HG02981 (cell line): ENCODE measurements around the gene SLC6A6.

Experiments
- ATAC-seq: cut with Tn5 transposase; IDR thresholded peaks from one replicate; pipeline ENCODE4 v1.9.1; 2021; ENCODE audit warnings: mild to moderate bottlenecking, moderate library complexity; ENCODE audit not compliant: unreplicated experiment

SLC6A6 gene

DNA sequence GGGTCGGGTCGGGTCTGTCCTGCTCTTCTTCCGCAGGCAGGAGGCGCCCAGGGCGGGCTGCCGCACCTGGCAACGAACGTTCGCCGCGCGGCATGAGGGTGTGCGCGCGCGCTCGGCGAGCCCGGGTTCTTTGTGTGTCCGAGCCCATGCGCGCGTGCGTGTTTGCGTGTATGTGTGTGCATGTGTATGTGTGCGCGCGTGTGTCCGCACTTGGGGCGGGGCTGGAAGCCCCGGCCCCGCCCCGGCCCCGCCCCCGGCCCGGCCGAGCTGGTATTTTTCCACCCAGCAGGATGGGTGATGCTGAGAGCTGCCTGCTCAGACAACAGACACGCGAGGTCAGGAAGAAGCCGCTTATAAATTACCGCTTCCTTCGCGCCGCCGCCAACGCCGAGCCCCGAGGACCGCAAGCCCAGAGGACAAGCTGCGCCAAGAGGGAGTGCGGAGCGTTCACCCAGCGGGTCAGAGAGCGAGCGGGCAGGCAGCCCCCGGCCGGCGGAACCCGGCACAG, at the start of gene SLC6A6:
TSS of gene SLC6A6 (plus strand) at position 303 of the 508 bp plus-strand sequence. CDS start 41,029 bp downstream, outside the sequence.
- ATAC-seq, result peak; percentile 64

DNA sequence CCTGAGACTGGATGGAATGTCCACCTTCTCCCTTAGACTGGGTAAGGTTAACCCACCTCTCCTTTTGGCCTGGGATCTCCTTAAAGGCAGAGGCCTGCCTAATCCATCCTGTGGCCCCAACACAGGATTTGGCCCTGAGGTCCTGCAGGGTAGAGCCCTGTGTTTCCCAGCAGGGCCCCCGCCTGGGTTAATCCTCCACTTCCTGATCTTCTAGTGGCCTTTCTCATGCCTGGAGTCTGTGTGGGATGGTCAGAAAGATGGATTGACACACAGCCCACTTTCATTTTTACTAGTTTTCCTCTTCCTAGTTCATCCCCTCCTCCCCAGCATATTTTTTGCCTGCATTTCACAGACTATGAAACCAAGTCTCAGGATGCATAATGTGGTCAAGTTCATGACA, 48.9 kb upstream of the SLC6A6 start:
- ATAC-seq, result no peak

DNA sequence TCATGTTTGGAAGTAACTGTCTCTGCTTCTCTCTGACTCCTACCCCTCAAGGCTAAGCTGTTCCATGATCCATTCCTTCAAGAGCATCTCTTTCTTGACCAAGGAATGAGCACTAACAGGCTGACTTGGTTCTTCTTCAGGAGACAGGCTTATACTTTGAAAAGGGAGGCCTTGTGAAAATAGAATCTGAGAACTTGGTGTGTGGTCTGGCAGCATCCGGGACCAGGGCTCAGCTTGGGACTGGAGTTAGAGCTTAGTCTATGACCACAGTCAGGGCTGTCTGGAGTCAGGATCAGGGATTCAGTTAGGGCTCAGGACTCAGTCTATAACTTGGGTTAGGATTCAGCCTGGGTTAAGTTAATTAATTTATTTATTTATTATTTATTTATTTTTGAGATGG, 44.9 kb upstream of the SLC6A6 start:
- ATAC-seq, result no peak

DNA sequence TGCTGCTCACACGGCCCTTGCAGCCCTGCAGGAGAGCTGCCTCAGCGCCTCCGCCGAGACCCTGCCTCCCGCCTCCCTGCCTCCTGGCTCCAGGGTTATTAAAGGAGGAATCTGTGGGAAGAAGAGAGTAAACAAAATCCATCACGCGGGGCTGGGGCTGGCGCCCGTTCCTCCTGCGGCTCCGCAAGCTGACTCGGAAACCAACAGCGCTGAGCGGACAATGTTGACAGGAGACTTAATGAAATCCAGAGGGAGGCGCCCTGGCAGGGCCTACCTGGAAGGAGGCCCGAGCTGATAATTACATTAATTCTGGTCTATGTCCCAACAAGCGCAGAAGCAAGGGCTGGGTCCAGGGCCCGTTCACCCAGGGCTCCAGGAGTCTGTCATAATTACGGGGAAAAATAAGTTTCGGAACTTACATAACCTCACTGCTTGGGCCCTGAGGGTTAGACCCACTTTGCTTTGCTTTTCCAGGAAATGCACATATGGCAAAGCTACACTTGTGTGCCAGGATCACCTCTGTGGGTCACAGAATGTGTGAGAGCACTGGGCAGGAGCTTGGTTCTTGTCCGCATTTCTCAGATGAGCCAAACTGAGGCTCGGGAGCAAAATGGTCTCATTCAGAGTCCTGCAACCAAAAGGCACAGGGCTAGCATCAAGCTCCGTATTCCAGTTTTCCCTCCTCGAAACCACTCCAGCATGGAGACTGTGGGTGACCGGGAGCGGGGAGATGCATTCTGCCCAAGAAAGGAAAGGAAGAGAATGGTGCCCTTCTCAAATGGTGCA, 43.8 kb upstream of the SLC6A6 start:
- ATAC-seq, result no peak

DNA sequence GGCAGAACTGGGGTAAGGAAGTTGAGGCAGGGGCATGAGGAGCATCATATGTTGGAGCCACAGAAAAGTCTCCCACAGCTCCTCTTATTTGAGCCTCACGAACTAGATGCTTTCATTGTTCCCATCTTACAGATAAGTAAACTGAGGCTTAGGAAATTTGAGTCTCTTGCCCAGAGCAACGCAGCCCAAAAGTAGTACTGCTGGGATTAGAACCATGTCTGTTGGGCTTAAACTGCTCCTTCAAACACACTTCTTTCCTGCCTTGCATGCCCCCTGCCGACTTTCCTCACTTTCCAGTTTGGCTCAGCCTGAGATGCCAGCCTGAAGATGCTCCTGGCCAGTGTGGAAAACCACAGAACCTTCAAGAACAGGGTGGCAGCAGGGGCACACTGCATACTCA, 43.1 kb upstream of the SLC6A6 start:
- ATAC-seq, result no peak

DNA sequence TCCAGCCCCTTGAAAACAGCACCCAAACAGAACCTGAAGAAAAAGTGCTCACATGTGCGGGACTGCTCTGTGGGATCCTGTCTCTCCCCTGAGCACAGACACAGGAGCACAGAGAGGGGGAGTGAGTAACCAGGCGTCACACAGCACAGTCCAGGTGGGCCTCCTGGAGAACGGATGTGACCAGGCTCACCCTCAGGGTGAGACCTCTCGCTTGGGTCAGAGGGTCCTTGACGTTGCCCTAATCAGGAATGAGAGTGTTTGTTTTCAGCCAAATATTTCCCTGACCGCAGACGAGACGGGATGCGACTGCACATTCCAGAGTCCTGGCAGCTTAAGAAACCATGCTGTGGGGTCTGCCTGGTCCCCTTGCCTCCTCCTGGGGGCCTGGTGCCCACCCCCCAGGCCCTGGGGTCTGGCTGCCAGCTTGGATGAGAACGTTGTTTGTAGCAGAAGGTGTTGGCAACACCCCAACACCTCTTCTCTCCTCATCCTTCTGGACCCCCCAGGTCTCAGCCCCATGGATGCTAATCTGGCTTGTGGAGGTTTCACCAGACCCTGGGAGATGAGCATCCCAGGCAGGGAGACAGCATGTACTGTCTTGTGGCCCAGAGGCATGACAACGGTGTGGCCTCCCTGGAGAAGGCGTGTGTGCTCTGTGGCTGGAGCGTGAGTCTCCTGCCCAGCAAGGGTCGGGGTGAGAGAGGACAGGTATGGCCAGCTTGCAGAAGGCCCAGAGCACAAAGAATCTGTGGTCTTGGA, 42.1 kb upstream of the SLC6A6 start:
- no peak for ATAC-seq

DNA sequence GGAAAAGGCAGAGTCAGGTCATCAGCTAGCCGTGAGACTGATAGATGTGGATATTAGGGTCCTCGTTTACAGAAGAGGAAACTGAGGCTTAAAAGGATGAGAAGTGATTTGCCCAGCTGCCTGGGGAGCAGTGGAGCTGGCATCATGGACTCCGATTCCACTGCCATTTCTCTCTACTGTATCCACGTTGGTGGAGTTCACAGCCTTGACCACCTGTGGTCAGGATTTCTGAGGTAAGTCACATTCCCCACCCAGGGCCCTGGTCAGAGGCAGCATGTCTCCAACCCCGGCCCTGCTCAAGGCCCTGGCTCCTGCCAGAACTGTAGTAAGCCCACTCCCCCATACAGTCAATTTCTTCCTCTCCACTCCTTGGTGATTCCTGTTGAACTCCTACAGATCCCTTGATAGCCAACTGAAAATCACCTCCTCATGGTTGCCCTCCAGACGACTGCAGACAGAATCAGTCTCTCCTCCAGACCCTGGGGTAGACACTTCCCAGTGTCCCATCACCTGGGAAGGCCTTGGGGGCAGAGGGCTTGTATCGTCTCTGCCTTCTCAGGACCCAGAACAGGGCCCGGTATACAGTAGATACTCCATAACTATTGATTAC, 41.2 kb upstream of the SLC6A6 start:
- no peak for ATAC-seq

DNA sequence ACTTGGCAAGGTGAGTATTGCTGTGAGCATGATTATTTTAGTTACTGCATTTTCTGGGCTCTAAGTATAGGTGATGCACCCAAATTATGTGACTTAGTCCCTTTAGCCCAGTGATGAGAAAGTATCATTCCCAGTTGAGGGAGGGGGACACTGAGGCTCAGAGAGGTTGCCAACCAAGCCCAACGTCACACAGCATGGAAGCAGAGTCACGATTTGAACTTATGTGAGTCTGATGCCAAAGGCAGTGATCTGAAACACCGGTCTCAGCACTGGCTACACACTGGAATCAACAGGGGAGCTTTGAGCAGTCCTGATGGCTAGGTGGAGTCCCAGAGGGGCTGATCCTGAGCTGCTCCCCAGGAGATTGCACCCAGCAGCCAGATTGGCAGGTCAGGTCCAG, 39.5 kb upstream of the SLC6A6 start:
- ATAC-seq, result no peak

DNA sequence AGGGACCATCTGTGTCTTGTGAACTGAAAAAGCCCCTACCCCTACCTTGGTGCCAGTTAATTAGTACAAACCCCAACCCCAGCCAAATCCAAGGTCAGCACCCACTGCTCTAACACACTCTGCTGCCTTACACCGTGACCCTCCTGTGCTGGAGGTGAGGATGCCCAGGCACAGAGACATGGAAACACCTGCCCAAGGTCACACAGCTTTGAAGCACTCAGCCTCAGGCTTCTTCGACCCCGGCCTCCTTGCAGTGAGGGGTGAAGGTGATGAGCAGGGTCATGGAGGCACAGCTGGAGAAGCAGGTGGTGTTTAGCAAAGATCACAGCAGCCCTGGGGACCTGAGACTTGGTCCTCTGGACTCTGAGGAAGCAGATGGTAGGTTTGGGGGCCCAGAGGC, 39.0 kb upstream of the SLC6A6 start:
- no peak for ATAC-seq

DNA sequence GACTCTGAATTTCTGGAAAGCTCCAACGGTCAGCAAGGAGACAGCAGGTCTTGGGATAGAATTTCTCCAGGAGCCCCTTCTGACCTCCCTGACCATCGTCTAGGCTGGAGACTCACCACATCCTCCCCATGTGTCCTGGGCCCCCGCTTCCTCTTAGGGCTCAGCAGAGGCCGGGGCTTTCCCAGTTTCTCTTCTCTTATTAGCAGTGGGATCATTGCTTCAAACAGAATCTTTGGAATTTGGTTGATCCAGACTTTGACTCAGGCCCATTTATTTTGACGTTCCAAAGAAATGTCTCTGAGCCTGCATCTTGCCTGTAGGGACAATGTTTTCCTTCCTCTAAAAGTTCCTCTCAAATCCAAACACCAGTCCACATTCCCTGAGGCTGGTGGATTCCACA, 38.4 kb upstream of the SLC6A6 start:
- ATAC-seq, result no peak

DNA sequence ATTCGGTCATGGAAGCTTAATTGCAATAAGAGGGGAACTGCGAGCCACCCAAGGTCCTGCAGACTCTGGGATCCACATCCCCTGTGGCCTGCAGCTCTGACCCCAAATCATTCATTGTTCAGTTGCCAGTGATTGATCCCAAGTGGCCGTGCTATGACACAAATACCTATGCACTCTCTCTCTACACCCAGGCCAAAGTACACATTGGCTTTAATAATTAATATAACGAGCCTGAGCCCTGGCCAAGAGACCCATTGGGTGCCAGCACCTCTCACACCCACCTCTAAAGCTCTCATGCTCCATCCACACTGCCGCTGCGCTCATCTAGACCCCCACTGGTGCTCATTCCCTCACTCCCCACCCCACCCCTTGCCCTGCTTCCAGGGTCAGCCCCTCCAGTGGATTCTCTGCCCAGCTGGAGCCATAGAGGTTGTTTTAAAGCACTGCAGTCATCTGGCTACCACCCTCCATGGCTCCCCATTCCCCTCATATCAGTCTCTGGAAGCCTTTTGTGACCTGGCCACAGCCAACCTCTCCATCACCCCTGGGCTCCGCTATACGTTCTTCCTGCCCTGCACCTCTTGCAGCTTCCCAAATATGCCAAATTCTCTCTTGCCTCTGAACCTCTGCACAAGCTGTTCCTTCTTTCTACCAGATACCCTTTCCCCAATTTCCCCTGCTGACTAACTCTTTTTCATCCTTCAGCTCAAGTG, 37.7 kb upstream of the SLC6A6 start:
- no peak for ATAC-seq

DNA sequence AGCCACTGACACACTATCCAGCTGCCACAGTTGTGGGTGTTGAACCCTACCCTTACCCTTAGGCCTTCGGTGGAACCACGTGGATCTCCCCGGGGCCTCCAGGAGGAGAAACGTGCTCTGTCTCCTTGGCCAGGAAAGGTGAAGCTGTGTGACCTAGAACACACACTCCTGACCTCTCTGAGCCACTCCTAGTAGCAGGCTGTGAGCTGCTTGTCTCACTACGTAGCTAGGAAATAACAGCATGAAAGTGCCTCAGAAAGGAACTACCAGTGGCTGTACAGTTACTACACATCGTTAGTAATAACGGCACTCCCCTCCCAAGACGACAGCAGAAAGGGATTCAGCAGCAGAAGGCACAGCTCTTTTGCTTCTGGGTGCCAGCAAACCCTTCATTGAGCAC, 36.2 kb upstream of the SLC6A6 start:
- ATAC-seq, result no peak

DNA sequence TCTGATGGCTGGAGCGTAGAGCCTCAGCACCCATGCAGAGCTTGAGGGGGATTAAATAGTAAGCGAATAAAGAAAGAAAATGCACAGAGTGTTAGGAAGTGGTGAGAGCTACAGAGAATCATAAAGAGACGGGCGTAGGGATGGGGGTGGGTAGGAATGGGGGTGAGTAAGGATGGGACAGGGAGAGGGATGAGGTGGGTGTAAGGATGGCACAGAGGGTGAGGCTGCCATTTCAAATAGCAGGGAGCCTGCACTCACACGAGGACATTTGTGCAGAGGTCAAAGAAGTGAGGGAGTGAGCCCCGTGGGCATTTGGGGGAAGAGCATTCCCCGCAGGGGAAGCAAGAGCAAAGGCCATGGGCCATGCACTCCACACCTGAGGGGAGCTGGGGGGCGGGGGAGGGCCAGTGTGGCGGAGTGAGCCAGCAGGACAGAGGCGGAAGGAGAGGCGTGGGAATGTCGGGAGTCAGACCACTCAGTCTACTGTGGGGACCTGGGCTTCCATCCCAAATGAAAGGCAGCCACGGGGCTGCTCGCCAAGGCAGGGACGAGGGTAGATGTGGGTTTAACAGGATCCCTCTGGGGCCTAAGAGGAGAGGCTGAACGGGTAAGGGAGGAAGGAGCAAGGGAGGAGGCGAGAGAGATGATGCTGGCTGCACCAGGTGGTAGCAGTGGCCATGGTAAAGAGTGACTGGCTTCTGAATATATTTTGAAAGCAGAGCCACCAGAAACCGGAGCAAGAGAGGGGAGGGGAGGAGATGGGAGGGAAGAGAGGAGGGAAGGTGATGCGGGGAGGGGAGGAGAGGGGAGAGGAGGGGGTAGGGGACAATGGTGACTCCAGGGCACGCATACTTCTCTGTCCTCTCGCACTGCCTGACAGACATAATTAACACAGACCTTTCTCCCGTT, 35.2 kb upstream of the SLC6A6 start:
- no peak for ATAC-seq

DNA sequence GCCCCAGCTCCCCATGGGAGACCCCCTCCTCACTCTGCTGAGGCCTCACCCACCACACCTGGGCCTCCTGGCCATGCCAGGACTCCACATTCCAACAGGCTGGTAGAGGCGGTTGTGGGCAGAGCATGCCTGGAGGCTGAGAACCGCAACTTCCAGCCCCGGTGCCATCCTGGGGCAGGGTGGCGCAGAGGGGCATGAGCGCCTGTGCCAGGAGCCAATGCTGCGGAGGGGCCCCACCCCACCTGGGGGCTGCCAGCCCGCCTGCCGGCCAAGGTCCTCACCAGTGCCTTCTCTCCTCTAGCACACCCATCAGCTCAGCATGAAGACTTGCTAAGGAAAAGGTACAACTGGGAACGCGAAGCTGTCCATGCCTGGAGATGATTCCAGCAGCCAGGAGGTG, 34.3 kb upstream of the SLC6A6 start:
- no peak for ATAC-seq

DNA sequence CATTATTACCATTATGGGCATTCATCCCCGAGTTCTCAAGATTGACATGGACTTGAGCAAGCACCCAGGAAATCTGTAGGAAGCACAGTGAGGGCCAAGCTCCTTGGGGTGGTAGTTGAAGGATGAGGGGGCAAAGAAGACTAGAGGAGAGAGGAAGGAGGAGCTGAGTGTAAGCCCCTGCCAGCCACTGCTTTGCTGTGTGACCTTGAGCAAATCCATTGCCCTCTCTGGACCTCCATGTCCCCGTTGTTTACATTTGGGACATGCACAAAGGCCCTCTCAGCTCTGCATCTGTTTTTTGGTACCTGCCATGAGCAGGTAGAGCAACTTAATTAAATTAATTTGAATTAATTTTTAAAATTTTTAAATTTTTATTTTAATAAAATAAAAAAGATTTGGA, 33.5 kb upstream of the SLC6A6 start:
- ATAC-seq, result no peak

DNA sequence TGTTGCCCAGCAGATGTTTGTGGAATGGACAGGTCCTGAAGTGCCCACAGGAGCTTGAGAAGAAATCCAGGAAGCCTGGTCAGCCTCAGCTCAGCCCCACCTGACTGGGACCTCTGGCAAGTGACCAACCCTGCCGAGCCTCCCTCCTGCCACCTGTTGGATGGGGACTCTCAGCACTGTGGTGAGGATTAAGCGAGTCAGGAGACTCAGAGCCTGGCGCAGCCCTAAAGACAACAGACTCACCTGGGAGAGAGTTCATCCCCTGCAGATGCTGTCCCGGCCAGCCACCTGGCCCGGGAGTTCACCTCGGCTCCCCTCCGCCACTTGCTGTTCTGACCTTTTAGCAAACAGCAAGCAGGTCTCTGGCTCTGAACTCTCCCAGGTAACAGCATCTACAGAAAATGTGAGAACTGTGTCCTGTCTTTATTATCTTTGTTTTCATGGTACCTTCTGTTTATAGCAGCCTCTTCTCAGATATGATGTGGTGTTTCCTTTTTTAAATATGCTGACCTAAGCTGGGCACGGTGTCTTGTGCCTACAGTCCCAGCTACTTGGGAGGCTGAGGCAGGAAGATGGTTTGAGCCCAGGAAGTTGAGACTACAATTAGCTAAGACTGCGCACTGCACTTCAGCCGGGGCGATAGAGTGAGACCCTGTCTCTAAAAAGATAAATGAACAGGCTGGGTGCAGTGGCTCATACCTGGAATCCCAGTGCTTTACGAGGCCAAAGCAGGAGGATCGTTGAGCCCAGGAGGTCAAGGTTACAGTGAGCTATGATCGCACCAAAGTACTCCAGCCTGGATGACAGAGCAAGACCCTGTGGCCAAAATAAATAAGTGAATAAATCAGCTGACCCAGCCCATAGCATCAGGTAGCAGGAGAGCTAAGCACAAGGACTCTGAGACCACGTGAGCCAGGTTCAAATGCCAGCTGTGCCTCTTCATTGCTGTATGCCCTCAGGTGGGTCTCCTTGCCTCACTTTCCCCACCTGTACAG, 32.4 kb upstream of the SLC6A6 start:
- ATAC-seq, result no peak

DNA sequence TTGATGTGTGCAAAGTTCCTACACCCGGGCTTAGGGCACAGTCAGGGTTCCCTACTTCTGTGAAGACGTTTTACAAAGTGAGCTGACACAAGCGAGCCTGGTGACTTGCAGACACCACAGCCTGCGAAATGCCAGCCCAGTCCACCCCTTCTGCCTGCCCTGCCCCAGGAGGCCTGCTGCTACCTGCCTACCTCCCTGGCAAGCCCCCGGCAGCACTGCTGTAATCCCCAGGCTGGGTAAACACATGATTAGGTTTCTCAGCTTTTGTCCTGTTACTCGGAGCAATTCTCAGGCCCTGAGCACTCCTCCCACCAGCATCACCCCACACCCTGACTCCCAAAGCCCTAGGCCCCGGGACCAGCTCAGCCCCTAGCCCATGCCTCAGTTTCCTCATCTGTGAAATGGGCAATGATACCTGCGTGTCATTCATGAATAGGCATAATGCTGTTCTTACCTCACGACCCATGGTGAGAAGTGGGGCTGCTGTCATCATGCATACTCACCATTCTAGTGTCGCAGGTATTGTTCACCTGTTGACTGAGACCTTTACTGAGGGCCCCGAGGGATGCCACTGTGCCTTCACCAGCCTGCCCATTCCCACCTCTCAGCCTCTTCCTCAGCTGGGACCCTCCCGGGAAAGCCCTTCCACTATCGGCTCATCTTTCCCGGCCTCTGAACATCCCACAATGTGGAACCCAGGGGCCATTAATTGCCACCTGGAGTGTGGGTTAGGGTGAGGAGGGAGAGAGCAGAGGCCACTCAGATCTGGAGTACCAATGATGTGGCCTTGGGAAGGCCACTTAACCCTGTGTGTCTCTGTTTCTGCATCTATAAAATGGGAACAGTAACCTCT, 31.5 kb upstream of the SLC6A6 start:
- no peak for ATAC-seq
